HEK293T (cell line): ENCODE measurements around the gene CYP26A1.

Source experiments
- ARNT ChIP-seq: fragments of 450-650 bp; IDR thresholded peaks from 2 replicates; pipeline ENCODE4 v1.6.1; 2017; ENCODE audit warnings: mild to moderate bottlenecking
- CTBP1 ChIP-seq: fragments of 450-650 bp; IDR thresholded peaks from 2 replicates; pipeline ENCODE4 v1.6.1; 2016; ENCODE audit warnings: borderline replicate concordance
- ELF4 ChIP-seq: fragments of 450-650 bp; IDR thresholded peaks from 2 replicates; pipeline ENCODE4 v1.6.1; 2017; ENCODE audit warnings: antibody characterized with exemption
- FOXA1 ChIP-seq: fragments of 450-650 bp; IDR thresholded peaks from 2 replicates; pipeline ENCODE4 v1.6.1; 2016; ENCODE audit warnings: mild to moderate bottlenecking
- FOXM1 ChIP-seq: fragments of 450-650 bp; IDR thresholded peaks from 2 replicates; pipeline ENCODE4 v1.6.1; 2017; ENCODE audit warnings: mild to moderate bottlenecking, borderline replicate concordance
- HDGF ChIP-seq: fragments of 450-650 bp; IDR thresholded peaks from 2 replicates; pipeline ENCODE4 v1.6.1; 2017; ENCODE audit warnings: antibody characterized with exemption, borderline replicate concordance
- LEF1 ChIP-seq: fragments of 450-650 bp; IDR thresholded peaks from 2 replicates; pipeline ENCODE4 v1.6.1; 2017; ENCODE audit warnings: mild to moderate bottlenecking, borderline replicate concordance
- NFRKB ChIP-seq: fragments of 450-650 bp; IDR thresholded peaks from 2 replicates; pipeline ENCODE4 v1.6.1; 2016; ENCODE audit warnings: mild to moderate bottlenecking, moderate library complexity
- PKNOX1 ChIP-seq: fragments of 450-650 bp; IDR thresholded peaks from 2 replicates; pipeline ENCODE4 v1.6.1; 2016
- SP1 ChIP-seq: fragments of 450-650 bp; IDR thresholded peaks from 2 replicates; pipeline ENCODE4 v1.6.1; 2017
- SUZ12 ChIP-seq: fragments of 450-650 bp; IDR thresholded peaks from 2 replicates; pipeline ENCODE4 v1.6.1; 2016; ENCODE audit warnings: mild to moderate bottlenecking
- TARDBP ChIP-seq: fragments of 450-650 bp; IDR thresholded peaks from 2 replicates; pipeline ENCODE4 v1.6.1; 2016
- ZNF384 ChIP-seq: fragments of 450-650 bp; IDR thresholded peaks from 2 replicates; pipeline ENCODE4 v1.6.1; 2016

- TF ChIP-seq SP1 (no peak), CTBP1 (no peak), PKNOX1 (no peak), ELF4 (no peak), FOXA1 (no peak), HDGF (no peak), FOXM1 (no peak), NFRKB (no peak), ZNF384 (no peak), ARNT (no peak), TARDBP (no peak), SUZ12 (no peak), LEF1 (no peak)
These were observed 2.6 kb upstream of the CYP26A1 start for GRCh38 chr10:93071177-93071472.
